Anterior cingulate cortex (tissue), 58 donors: Measurements from ENCODE around the gene FHOD1.

ENCODE experiments used
- DNase-seq, 58 donors: peaks; one replicate each; lab custom pipeline; 2025; lab: John Stamatoyannopoulos, UW

The FHOD1 gene

DNA sequence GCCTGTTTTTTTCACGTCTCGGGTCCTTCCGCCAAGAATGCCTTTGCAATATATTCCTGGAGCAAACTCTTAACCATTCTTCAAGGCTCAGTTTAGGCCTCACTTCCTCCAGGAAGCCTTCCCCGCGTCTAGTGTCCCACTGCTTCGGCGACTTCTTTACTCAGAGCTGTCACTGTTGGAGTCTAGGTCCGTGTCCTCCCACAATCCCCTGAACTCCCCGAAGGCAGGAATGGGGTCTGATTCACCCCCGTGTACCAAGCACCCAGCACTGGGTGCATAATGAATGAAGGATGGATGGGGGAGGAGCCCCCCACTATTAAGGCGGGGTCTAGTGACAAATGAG is 64.0 kb downstream of the FHOD1 start:
- no peak for DNase-seq

DNA sequence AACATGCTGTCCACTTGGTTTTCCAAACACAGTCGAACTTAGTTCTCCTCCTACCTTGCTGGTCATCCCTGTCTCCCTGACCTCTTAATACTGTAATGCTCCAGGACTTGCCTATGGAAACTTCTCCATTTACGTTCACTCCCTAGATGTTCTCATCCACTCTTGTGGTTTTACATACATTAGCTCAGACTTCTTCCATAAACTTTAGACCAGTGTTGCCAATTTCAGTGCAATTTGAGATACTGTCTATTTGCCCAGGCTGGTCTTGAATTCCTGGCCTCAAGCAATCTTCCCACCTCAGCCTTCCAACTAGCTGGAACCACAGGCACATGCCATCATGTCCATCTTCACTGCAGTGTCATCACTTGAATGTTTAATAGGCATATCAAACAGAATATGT is 65.0 kb downstream of the FHOD1 start:
- no peak for DNase-seq

GRCh38 chr16:67181346-67181745 is 65.9 kb downstream of the FHOD1 start:
- DNase-seq = peak in 10 of 58 donors; percentile 4 to 52 (median 33)

GRCh38 chr16:67180166-67180565 is 67.1 kb downstream of the FHOD1 start:
- no peak for DNase-seq

DNA sequence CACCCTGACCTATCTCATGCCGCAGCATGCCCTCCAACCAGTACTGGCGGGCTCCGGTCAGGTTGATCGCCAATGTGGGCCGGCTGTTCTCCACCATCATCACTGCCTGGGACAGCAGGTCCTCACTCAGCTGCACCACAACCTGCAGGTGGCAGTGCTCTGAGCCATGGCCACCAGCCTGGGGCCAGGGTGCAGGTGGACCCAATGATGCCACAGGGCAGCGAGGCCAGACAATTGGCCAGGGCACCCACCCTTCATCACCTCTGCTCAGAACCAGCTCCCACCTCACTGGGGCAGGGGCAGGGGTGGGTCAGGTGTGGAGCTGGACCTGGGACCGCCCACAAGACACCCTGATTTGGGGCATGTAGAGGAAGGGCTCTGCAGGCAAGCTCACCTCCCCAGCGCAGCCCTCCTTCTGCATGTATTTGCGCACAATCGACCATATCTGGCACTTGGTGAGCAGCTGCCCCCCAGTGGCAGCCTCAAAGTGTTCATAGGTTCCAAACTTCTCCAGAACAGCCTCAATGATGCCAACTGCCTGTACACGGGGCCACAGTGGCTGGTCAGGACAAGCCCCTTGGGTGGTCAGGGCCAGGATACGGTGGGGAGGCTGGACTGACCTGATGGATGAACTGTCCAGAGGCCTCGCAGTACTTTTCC is 67.7 kb downstream of the FHOD1 start:
- DNase-seq = no peak
